ENCODE results near the gene FAM237A. TPM values are rescaled to one million over a fixed set of nuclear protein-coding genes. Genes with fewer than 3 reads are reported as not detected.

The FAM237A gene
- not detected for polyA plus RNA-seq

- H3K4me3 ChIP-seq (ENCODE audit: low read depth in 1 of 2, low read length in 2 of 2): peak within 1 kb of the TSS in 1 of 2 donors; percentile 4
- WGBS, 2 donors: 11% methylated on average over 56 of the region's 56 CpGs
- H3K27me3 ChIP-seq (ENCODE audit: control insufficient read depth in 1 of 2, insufficient read depth in 2 of 2, low read length in 2 of 2): peaks cover 3 to 12% of the 10 kb centered on the region in 2 donors
- H3K36me3 ChIP-seq (ENCODE audit: control insufficient read depth in 2 of 2, insufficient read depth in 2 of 2, low read length in 1 of 2): no peaks in the 10 kb centered on the region
- H3K9me3 ChIP-seq (ENCODE audit: control insufficient read depth in 2 of 2, insufficient read depth in 1 of 2, low read depth in 1 of 2, low read length in 1 of 2): peaks cover 0 to 4% of the 10 kb centered on the region in 2 donors
- peaks cover 5% of the 10 kb centered on the region in 2 donors for H3K4me1 ChIP-seq (ENCODE audit: control insufficient read depth in 2 of 2, insufficient read depth in 2 of 2, low read length in 1 of 2)
- H3K27ac ChIP-seq (ENCODE audit: low read depth in 2 of 2, low read length in 1 of 2): no peak within 1 kb of the TSS
Measured at GRCh38 chr2:206642075-206643025, at the start of gene FAM237A. Gene FAM237A, plus strand, starts transcription at chr2:206642487. Its CDS starts 1,750 bp downstream, at chr2:206644237.

DNA sequence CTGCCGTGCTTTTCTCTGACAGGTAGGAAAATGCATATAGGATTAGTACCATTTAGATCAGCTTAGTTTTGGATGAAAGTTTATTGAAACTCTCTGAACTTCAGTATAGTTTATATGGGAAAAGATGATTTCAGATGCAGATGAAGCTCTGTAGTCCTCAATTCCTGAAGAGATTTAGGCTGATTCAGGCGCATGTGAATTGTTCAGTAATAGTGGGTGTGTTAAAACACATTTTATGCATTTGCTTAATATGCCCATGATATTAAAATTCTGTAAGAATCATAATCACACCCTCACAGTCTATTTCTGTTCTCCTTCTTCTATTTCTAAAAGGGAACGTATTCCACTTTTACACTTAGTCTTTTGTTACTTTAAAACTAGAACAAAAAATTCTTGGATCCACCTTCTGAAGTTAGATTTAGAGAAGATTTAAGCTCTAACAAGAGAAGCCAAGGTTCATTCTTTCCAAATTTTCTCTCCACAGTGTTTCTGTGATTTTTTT, 44.5 kb upstream of the FAM237A start:
- WGBS, 2 donors: 91 to 92% methylated on average over 3 of the region's 3 CpGs
- no peaks in the 10 kb centered on the region for H3K27me3 ChIP-seq (ENCODE audit: control insufficient read depth in 1 of 2, insufficient read depth in 2 of 2, low read length in 2 of 2)
- H3K4me1 ChIP-seq (ENCODE audit: control insufficient read depth in 2 of 2, insufficient read depth in 2 of 2, low read length in 1 of 2): no peaks in the 10 kb centered on the region
- no peak overlapping the region for H3K27ac ChIP-seq (ENCODE audit: low read depth in 2 of 2, low read length in 1 of 2)
- no peaks in the 10 kb centered on the region for H3K9me3 ChIP-seq (ENCODE audit: control insufficient read depth in 2 of 2, insufficient read depth in 1 of 2, low read depth in 1 of 2, low read length in 1 of 2)
- H3K4me3 ChIP-seq (ENCODE audit: low read depth in 1 of 2, low read length in 2 of 2): no peak overlapping the region
- no peaks in the 10 kb centered on the region for H3K36me3 ChIP-seq (ENCODE audit: control insufficient read depth in 2 of 2, insufficient read depth in 2 of 2, low read length in 1 of 2)

- no peaks in the 10 kb centered on the region for H3K27me3 ChIP-seq (ENCODE audit: control insufficient read depth in 1 of 2, insufficient read depth in 2 of 2, low read length in 2 of 2)
- H3K9me3 ChIP-seq (ENCODE audit: control insufficient read depth in 2 of 2, insufficient read depth in 1 of 2, low read depth in 1 of 2, low read length in 1 of 2): no peaks in the 10 kb centered on the region
- no peak overlapping the region for H3K4me3 ChIP-seq (ENCODE audit: low read depth in 1 of 2, low read length in 2 of 2)
- H3K36me3 ChIP-seq (ENCODE audit: control insufficient read depth in 2 of 2, insufficient read depth in 2 of 2, low read length in 1 of 2): no peaks in the 10 kb centered on the region
- 54 to 71% methylated on average over 3 of the region's 3 CpGs for WGBS, 2 donors
- H3K4me1 ChIP-seq (ENCODE audit: control insufficient read depth in 2 of 2, insufficient read depth in 2 of 2, low read length in 1 of 2): no peaks in the 10 kb centered on the region
- no peak overlapping the region for H3K27ac ChIP-seq (ENCODE audit: low read depth in 2 of 2, low read length in 1 of 2)
Measured at GRCh38 chr2:206603243-206603642, 39.0 kb upstream of the FAM237A start.

GRCh38 chr2:206610451-206610850, 31.8 kb upstream of the FAM237A start:
- no peak overlapping the region for H3K4me3 ChIP-seq (ENCODE audit: low read depth in 1 of 2, low read length in 2 of 2)
- 67 to 74% methylated on average over 1 of the region's 1 CpG for WGBS, 2 donors

DNA sequence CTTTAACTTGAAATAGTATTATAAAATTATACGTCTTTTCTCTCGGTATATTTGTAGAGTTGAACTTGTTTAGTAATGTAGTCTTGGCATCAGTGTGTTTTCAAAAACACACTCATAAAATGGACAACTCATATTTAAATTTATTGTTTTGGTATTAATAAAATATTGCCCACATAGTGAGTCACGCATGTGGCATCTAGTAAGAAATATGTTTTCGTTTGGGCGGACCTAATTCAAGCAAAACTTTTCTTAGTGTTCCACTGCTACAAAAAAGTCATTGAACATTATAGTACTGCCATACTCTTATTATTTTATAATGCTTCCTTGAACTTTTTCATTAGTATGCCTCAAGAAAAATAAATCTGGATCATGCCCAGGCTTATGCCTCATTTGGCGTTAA, 31.1 kb upstream of the FAM237A start:
- Histone ChIP-seq H3K27ac (ENCODE audit: low read depth in 2 of 2, low read length in 1 of 2) (no peak overlapping the region), H3K4me1 (ENCODE audit: control insufficient read depth in 2 of 2, insufficient read depth in 2 of 2, low read length in 1 of 2) (no peaks in the 10 kb centered on the region), H3K4me3 (ENCODE audit: low read depth in 1 of 2, low read length in 2 of 2) (no peak overlapping the region), H3K27me3 (ENCODE audit: control insufficient read depth in 1 of 2, insufficient read depth in 2 of 2, low read length in 2 of 2) (no peaks in the 10 kb centered on the region), H3K9me3 (ENCODE audit: control insufficient read depth in 2 of 2, insufficient read depth in 1 of 2, low read depth in 1 of 2, low read length in 1 of 2) (no peaks in the 10 kb centered on the region), H3K36me3 (ENCODE audit: control insufficient read depth in 2 of 2, insufficient read depth in 2 of 2, low read length in 1 of 2) (no peaks in the 10 kb centered on the region)
- WGBS, 2 donors: 57 to 66% methylated on average over 6 of the region's 6 CpGs

More at GRCh38 chr2:206610451-206610850, 31.8 kb upstream of the FAM237A start:
- Histone ChIP-seq H3K27ac (ENCODE audit: low read depth in 2 of 2, low read length in 1 of 2) (no peak overlapping the region), H3K36me3 (ENCODE audit: control insufficient read depth in 2 of 2, insufficient read depth in 2 of 2, low read length in 1 of 2) (no peaks in the 10 kb centered on the region), H3K4me1 (ENCODE audit: control insufficient read depth in 2 of 2, insufficient read depth in 2 of 2, low read length in 1 of 2) (no peaks in the 10 kb centered on the region), H3K27me3 (ENCODE audit: control insufficient read depth in 1 of 2, insufficient read depth in 2 of 2, low read length in 2 of 2) (no peaks in the 10 kb centered on the region), H3K9me3 (ENCODE audit: control insufficient read depth in 2 of 2, insufficient read depth in 1 of 2, low read depth in 1 of 2, low read length in 1 of 2) (no peaks in the 10 kb centered on the region)

DNA sequence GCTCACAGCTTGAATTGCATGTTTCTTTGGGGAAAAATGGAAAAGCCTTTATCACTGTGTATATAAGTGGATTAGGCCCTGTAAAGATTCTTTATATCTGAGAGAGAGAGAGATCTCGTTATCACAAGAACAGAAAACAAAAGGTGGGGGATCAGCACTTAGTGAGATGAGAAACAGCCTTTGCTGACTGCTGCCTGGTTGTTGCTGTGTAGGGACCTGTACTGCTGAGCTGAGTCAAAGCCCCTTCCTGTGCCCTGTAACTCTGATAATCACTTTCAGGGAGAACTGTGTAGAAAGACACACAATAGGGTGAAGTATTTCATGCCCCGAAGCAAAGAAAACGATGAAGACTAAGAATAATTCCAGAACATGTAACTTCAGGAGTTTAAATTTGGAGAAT, 30.6 kb upstream of the FAM237A start:
- Histone ChIP-seq H3K9me3 (ENCODE audit: control insufficient read depth in 2 of 2, insufficient read depth in 1 of 2, low read depth in 1 of 2, low read length in 1 of 2) (no peaks in the 10 kb centered on the region), H3K27ac (ENCODE audit: low read depth in 2 of 2, low read length in 1 of 2) (no peak overlapping the region), H3K4me1 (ENCODE audit: control insufficient read depth in 2 of 2, insufficient read depth in 2 of 2, low read length in 1 of 2) (no peaks in the 10 kb centered on the region), H3K36me3 (ENCODE audit: control insufficient read depth in 2 of 2, insufficient read depth in 2 of 2, low read length in 1 of 2) (no peaks in the 10 kb centered on the region), H3K4me3 (ENCODE audit: low read depth in 1 of 2, low read length in 2 of 2) (no peak overlapping the region), H3K27me3 (ENCODE audit: control insufficient read depth in 1 of 2, insufficient read depth in 2 of 2, low read length in 2 of 2) (no peaks in the 10 kb centered on the region)
- 29 to 30% methylated on average over 3 of the region's 3 CpGs for WGBS, 2 donors

DNA sequence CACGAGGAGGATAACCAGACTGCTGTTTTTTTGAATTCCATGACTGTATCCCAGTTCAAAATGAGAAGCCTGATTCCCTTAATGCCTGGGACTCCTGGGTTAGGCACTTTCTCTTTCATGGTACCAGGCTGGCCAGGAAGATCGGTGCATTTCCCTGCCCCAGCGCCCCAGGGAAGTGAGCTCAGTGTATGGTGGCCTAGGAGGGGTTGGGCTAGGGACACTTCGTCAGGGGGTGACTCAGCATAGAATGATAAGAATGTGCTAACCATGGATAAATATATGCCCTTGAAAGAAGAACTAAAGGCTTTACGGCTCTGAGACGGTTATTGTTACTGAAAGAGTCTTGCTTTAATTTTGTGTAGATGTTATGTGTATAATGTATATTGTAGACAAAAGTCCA, 27.5 kb upstream of the FAM237A start:
- 81 to 82% methylated on average over 6 of the region's 6 CpGs for WGBS, 2 donors
- no peaks in the 10 kb centered on the region for H3K4me1 ChIP-seq (ENCODE audit: control insufficient read depth in 2 of 2, insufficient read depth in 2 of 2, low read length in 1 of 2)
- no peaks in the 10 kb centered on the region for H3K9me3 ChIP-seq (ENCODE audit: control insufficient read depth in 2 of 2, insufficient read depth in 1 of 2, low read depth in 1 of 2, low read length in 1 of 2)
- no peaks in the 10 kb centered on the region for H3K27me3 ChIP-seq (ENCODE audit: control insufficient read depth in 1 of 2, insufficient read depth in 2 of 2, low read length in 2 of 2)
- no peak overlapping the region for H3K27ac ChIP-seq (ENCODE audit: low read depth in 2 of 2, low read length in 1 of 2)
- no peaks in the 10 kb centered on the region for H3K36me3 ChIP-seq (ENCODE audit: control insufficient read depth in 2 of 2, insufficient read depth in 2 of 2, low read length in 1 of 2)
- no peak overlapping the region for H3K4me3 ChIP-seq (ENCODE audit: low read depth in 1 of 2, low read length in 2 of 2)

DNA sequence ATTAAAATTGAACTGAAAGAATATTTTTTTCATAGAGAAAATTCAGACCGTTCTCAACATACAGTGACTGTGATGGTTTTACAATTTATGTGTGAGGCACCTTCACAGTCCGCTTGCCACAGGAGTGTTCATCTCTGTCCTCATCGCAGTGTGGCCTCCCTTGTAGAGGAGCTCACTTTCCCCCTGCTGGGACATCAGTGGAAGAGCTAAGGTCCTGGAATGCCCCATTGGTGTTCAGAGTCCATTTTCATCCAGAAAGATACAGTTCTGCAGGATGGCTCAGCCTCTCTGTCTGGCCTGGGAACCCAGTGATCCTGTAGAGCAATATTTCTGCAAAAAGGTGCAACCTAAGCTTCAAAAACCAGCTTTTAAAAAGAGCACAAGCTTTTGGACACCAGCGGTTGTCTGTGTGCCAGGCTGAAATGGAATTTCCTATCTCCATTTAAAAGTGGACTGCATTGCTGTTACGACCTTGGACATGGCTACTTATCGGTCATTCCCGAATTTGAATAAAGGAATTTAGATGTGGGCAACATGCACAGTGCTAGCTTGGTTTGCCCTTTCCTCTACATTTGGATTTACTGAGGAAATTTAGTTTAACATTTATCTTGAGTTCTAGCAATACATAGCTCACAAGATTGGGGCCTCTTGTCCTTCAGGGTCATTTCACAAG, 26.7 kb upstream of the FAM237A start:
- 80 to 88% methylated on average over 7 of the region's 7 CpGs for WGBS, 2 donors
- no peaks in the 10 kb centered on the region for H3K27me3 ChIP-seq (ENCODE audit: control insufficient read depth in 1 of 2, insufficient read depth in 2 of 2, low read length in 2 of 2)
- no peak overlapping the region for H3K4me3 ChIP-seq (ENCODE audit: low read depth in 1 of 2, low read length in 2 of 2)
- no peaks in the 10 kb centered on the region for H3K9me3 ChIP-seq (ENCODE audit: control insufficient read depth in 2 of 2, insufficient read depth in 1 of 2, low read depth in 1 of 2, low read length in 1 of 2)
- no peaks in the 10 kb centered on the region for H3K36me3 ChIP-seq (ENCODE audit: control insufficient read depth in 2 of 2, insufficient read depth in 2 of 2, low read length in 1 of 2)
- H3K4me1 ChIP-seq (ENCODE audit: control insufficient read depth in 2 of 2, insufficient read depth in 2 of 2, low read length in 1 of 2): no peaks in the 10 kb centered on the region
- H3K27ac ChIP-seq (ENCODE audit: low read depth in 2 of 2, low read length in 1 of 2): no peak overlapping the region

- H3K4me1 ChIP-seq (ENCODE audit: control insufficient read depth in 2 of 2, insufficient read depth in 2 of 2, low read length in 1 of 2): no peaks in the 10 kb centered on the region
- H3K27me3 ChIP-seq (ENCODE audit: control insufficient read depth in 1 of 2, insufficient read depth in 2 of 2, low read length in 2 of 2): no peaks in the 10 kb centered on the region
- 47 to 55% methylated on average over 2 of the region's 2 CpGs for whole genome bisulfite sequencing, 2 donors
- no peak overlapping the region for H3K4me3 ChIP-seq (ENCODE audit: low read depth in 1 of 2, low read length in 2 of 2)
- no peaks in the 10 kb centered on the region for H3K36me3 ChIP-seq (ENCODE audit: control insufficient read depth in 2 of 2, insufficient read depth in 2 of 2, low read length in 1 of 2)
- no peak overlapping the region for H3K27ac ChIP-seq (ENCODE audit: low read depth in 2 of 2, low read length in 1 of 2)
- no peaks in the 10 kb centered on the region for H3K9me3 ChIP-seq (ENCODE audit: control insufficient read depth in 2 of 2, insufficient read depth in 1 of 2, low read depth in 1 of 2, low read length in 1 of 2)
Measured at GRCh38 chr2:206616151-206616550, 26.1 kb upstream of the FAM237A start.

All from esophagus (tissue), 2 donors.